Muscle layer of duodenum (tissue), 2 donors: ENCODE results near the gene NEGR1.
"Not testable (repeated sequence)": the region's sequence is repeated elsewhere in the genome, so short reads cannot be mapped to it uniquely, and the experiment has no call there.

Experiments used
- H3K27ac ChIP-seq: one replicate; pipeline ENCODE4 v1.7.0; 2013; ENCODE audit warnings: mild to moderate bottlenecking, low read length
- H3K27me3 ChIP-seq: one replicate; pipeline ENCODE4 v1.7.0; 2013; ENCODE audit warnings: low read depth, mild to moderate bottlenecking, control low read depth, low read length
- H3K36me3 ChIP-seq, 2 donors: one replicate each; pipeline ENCODE4 v1.7.0; 2013; ENCODE audit warnings: low read length in 2 of 2, control low read depth in 1 of 2, mild to moderate bottlenecking in 1 of 2; ENCODE audit not compliant: insufficient read depth in 2 of 2, control insufficient read depth in 1 of 2
- H3K4me1 ChIP-seq, 2 donors: one replicate each; pipeline ENCODE4 v1.7.0; 2013; ENCODE audit warnings: low read length in 2 of 2, mild to moderate bottlenecking in 2 of 2, control low read depth in 1 of 2, moderate library complexity in 1 of 2; ENCODE audit not compliant: insufficient read depth in 2 of 2, control insufficient read depth in 1 of 2
- H3K4me3 ChIP-seq, 2 donors: one replicate each; pipeline ENCODE4 v1.7.0; 2013; ENCODE audit warnings: low read length in 2 of 2, low read depth in 1 of 2, mild to moderate bottlenecking in 1 of 2
- H3K9me3 ChIP-seq, 2 donors: one replicate each; pipeline ENCODE4 v1.7.0; 2013; ENCODE audit warnings: low read length in 2 of 2, control low read depth in 1 of 2, mild to moderate bottlenecking in 1 of 2; ENCODE audit not compliant: control insufficient read depth in 1 of 2
- donor health status: healthy.

The NEGR1 gene

DNA sequence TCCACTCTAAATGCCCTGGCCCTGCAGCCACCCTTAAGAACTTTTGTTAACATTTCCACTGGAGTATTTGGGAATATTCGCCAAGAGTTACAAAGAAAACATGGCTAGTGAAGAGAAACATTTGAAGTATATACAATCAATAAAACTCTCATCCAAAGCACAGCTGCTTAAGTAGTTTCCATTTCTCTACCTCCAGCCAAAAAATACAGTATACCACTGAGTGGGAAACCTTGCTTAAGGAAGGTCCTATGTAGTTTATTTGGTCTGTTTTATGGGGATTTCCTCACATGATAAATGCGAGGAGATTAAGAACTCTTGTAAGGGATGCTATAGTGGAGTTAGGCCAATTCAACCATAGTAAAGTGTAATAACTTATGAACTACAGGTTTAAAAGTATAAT lies 382.5 kb downstream of the NEGR1 start:
- Histone ChIP-seq H3K4me1 (no peaks in the 10 kb centered on the region), H3K27ac (no peak overlapping the region), H3K27me3 (no peaks in the 10 kb centered on the region), H3K36me3 (no peaks in the 10 kb centered on the region), H3K9me3 (no peaks in the 10 kb centered on the region), H3K4me3 (no peak overlapping the region)

DNA sequence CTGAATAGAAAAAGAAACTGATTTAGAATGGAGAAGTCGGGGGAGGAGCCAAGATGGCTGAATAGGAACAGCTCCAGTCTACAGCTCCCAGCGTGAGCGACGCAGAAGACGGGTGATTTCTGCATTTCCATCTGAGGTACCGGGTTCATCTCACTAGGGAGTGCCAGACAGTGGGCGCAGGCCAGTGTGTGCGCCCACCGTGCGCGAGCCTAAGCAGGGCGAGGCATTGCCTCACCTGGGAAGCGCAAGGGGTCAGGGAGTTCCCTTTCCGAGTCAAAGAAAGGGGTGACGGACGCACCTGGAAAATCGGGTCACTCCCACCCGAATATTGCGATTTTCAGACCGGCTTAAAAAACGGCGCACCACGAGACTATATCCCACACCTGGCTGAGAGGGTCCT lies 394.2 kb downstream of the NEGR1 start:
- not testable (repeated sequence) for H3K27me3 ChIP-seq, H3K4me1 ChIP-seq, H3K27ac ChIP-seq, H3K36me3 ChIP-seq, H3K9me3 ChIP-seq, H3K4me3 ChIP-seq

DNA sequence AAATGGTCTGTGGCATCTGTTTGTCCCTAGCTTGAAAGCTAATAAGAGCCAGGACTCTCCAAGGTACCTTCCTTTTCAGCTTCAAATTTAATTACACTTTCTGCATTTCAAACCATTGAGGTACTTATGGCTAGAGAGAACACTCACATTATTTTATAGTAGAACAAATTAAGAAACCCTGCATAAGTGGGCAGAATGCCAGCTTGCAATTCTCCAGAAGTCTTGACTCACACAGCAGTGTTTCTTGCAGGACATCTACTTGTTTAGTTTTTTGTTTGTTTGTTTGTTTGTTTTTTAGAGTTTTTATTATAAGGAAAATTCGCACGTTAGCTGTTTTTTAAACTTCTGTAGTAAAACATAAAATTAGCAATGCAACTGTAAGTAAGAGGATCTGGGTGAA lies 397.2 kb downstream of the NEGR1 start:
- Histone ChIP-seq H3K4me1 (no peaks in the 10 kb centered on the region), H3K4me3 (no peak overlapping the region), H3K27me3 (no peaks in the 10 kb centered on the region), H3K27ac (no peak overlapping the region), H3K36me3 (no peaks in the 10 kb centered on the region), H3K9me3 (no peaks in the 10 kb centered on the region)

DNA sequence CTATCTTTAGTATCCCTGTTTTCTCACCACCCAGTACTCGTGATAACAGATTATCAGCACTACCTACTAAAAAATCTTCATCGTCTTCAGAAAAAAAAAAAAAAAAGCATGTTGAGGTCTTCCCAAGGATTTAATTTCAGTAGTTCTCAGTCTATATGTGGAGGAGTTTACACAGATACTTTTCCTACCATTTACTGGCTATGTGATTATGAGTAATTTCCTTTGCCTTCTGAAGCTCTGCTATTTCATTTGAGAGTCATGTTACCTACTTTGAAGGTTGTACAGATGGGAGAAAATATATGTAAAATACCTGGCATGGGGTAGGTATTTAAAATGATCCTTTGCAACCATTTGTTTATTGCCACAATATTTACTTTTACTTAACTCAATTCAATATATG lies 399.7 kb downstream of the NEGR1 start:
- Histone ChIP-seq H3K9me3 (no peaks in the 10 kb centered on the region), H3K27me3 (no peaks in the 10 kb centered on the region), H3K36me3 (no peaks in the 10 kb centered on the region), H3K4me1 (no peaks in the 10 kb centered on the region), H3K4me3 (no peak overlapping the region), H3K27ac (no peak overlapping the region)

DNA sequence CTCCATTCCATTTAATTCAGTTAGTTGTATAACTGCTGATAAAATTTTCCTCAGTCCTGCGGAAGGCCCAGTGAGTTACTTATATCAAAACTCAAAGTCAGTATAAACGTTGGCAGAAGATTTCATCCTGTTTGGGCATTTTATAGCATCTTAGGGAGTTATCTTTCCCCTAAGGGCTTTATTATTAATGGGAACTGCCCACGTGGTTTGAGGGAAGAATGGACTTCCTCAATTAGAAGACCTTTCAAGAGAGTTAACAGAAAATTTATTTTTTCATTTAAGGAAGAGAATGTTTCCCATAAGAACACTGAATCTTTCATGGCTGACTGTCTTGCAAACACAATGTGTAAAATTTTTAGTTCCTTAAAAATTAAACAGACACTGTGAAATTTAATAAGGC lies 400.1 kb downstream of the NEGR1 start:
- no peak overlapping the region for H3K4me3 ChIP-seq
- no peaks in the 10 kb centered on the region for H3K36me3 ChIP-seq
- no peak overlapping the region for H3K27ac ChIP-seq
- H3K27me3 ChIP-seq, result no peaks in the 10 kb centered on the region
- no peaks in the 10 kb centered on the region for H3K9me3 ChIP-seq
- H3K4me1 ChIP-seq, result no peaks in the 10 kb centered on the region

DNA sequence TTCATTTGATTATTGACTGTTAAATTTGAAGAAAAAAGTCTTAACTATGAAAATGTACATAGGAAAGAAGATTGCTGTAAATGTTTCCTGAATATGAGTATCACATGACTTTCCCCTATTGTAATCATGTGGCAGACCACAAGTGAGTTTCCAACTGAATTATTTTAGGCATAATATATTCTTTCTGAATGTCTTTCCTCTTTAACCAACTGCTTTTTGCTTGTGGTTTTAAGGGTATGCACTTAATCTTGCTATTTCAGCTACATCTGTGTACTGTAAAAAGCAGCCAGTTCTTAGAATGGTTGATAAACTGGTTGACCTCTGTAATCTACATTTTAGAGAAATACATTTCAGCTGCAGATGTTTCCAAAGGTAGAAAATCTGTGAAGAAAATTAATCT lies 400.7 kb downstream of the NEGR1 start:
- no peaks in the 10 kb centered on the region for H3K27me3 ChIP-seq
- no peak overlapping the region for H3K27ac ChIP-seq
- H3K36me3 ChIP-seq, result no peaks in the 10 kb centered on the region
- H3K4me1 ChIP-seq, result no peaks in the 10 kb centered on the region
- H3K9me3 ChIP-seq, result no peaks in the 10 kb centered on the region
- no peak overlapping the region for H3K4me3 ChIP-seq

DNA sequence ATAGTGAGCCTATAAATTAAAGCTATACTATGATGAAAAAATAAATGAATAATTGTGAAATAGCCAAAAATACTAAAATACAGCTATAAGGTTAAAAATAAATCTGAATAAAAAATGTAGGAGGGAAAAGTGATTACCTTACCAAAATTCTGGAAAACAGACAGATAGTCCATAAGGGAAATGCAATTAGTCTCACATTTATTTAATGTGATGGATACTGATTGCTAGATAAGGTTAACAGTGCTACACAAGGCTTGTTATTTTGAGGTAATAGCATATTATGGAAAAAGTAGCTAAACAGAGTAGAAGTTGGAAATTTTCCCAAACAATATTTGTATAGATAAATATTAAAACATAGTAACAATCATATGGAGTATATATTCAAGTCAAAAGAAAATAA lies 413.0 kb downstream of the NEGR1 start:
- no peak overlapping the region for H3K4me3 ChIP-seq
- H3K4me1 ChIP-seq, result no peaks in the 10 kb centered on the region
- H3K9me3 ChIP-seq, result no peaks in the 10 kb centered on the region
- no peaks in the 10 kb centered on the region for H3K27me3 ChIP-seq
- H3K36me3 ChIP-seq, result no peaks in the 10 kb centered on the region
- H3K27ac ChIP-seq, result no peak overlapping the region

DNA sequence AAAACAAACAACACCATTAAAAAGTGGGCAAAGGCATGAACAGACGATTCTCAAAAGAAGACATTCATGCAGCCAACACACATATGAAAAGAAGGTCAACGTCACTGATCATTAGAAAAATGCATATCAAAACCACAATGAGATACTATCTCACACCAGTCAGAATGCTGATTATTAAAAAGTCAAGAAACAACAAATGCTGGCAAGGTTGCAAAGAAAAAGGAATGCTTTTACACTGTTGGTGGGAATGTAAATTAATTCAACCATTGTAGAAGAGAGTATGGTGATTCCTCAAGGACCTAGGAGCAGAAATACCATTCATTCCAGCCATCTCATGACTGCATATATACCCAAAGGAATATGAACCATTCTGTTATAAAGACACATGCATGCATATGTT lies 419.6 kb downstream of the NEGR1 start:
- no peaks in the 10 kb centered on the region for H3K27me3 ChIP-seq
- H3K4me3 ChIP-seq, result no peak overlapping the region
- no peak overlapping the region for H3K27ac ChIP-seq
- H3K4me1 ChIP-seq, result no peaks in the 10 kb centered on the region
- H3K36me3 ChIP-seq, result no peaks in the 10 kb centered on the region
- H3K9me3 ChIP-seq, result no peaks in the 10 kb centered on the region

DNA sequence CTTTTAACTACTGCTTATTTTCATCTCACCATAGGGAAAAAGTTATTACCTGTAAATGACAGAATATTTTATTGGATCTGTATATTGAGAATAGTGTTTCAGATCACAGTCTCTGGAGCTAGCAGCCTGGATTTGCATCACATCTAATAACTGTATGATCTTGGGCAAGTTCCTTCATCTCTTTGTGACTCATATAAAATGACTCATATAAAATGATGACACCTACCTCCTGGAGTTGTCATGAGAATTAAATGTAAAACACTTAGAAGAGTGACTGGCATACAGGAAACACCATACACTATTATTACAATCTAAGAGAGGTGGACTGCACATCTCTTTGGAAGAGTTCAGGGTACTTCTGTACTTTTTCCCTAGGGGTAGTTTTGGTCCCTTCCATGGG lies 421.3 kb downstream of the NEGR1 start:
- no peak overlapping the region for H3K4me3 ChIP-seq
- H3K27ac ChIP-seq, result no peak overlapping the region
- no peaks in the 10 kb centered on the region for H3K36me3 ChIP-seq
- H3K4me1 ChIP-seq, result no peaks in the 10 kb centered on the region
- H3K27me3 ChIP-seq, result no peaks in the 10 kb centered on the region
- H3K9me3 ChIP-seq, result no peaks in the 10 kb centered on the region

DNA sequence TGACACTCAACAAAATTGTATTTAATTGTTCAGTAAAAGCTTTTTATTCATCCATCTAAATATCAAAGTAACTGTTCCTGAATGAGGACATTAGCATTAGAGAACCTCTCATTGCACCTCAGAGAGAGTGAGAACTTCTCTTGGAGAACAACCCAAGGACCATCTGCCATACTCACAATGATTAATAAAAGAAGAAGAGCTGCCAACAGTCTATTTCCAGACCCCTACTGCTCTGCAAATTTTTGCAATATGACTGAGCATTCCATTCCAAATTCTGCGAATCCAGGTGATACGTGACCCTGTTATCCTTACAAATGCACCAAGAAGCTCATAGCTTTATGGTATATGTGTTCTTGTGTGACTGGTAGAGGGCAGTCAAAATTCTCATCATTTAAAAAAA lies 422.5 kb downstream of the NEGR1 start:
- Histone ChIP-seq H3K27ac (no peak overlapping the region), H3K27me3 (no peaks in the 10 kb centered on the region), H3K9me3 (no peaks in the 10 kb centered on the region), H3K4me3 (no peak overlapping the region), H3K4me1 (no peaks in the 10 kb centered on the region), H3K36me3 (no peaks in the 10 kb centered on the region)

DNA sequence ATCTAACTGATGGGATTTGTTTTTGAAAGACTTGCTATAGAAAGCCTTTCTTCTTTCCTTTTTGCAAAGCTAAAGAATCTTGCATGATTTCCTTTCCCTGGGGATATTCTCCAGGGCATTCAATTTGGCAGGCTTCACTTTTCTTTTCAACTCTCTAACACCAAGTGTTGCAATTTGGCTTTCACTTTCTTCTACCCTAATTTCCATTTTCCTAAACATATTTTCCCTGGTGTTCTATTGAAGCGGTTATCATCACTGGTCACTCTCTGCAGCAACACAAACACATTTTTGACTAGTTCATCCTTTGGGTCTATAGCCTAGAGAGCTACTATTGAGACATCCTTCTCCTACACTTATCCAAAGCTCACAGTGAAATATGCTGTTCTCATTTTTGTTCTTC lies 424.5 kb downstream of the NEGR1 start:
- Histone ChIP-seq H3K27ac (no peak overlapping the region), H3K9me3 (no peaks in the 10 kb centered on the region), H3K4me1 (no peaks in the 10 kb centered on the region), H3K36me3 (no peaks in the 10 kb centered on the region), H3K4me3 (no peak overlapping the region), H3K27me3 (no peaks in the 10 kb centered on the region)

DNA sequence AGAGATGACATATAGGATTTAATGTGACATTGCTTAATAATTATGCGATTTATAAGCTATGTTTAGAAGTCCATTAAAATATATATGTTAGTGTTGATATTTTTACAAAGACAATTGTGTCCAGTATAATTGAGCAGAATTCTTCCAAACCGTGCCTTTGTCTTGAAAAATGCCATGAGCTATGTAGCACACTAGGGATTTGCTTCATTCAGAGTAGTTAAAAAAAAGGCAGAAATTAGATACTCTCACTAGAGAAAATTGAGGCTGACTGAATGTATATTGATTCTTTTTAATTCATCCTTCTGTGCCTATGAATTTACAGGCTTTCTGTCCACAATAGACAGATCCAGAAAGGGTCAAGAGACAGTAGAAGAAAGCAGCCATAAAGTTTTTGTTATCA lies 429.0 kb downstream of the NEGR1 start:
- Histone ChIP-seq H3K36me3 (no peaks in the 10 kb centered on the region), H3K9me3 (no peaks in the 10 kb centered on the region), H3K4me1 (no peaks in the 10 kb centered on the region), H3K4me3 (no peak overlapping the region), H3K27me3 (no peaks in the 10 kb centered on the region), H3K27ac (no peak overlapping the region)
